Stimulated activated memory B cell treated with anti-CD40 and anti-IgM and Interleukin-4, amounts not matched to agents 10 μg/mL and 1 μg/mL and 100 μg/mL, for 72 hours (primary cell): ENCODE results near the gene RAB11B.
"Not testable (repeated sequence)": the region's sequence is repeated elsewhere in the genome, so short reads cannot be mapped to it uniquely, and the experiment has no call there.

Experiments
- ATAC-seq: fragments of 150-1000 bp; cut with Tn5 transposase; 2 replicates; pipeline ENCODE4 v1.10.0; 2021
- H3K27ac Mint-ChIP-seq: one replicate; pipeline ENCODE4 v1.8.0; 2022; ENCODE audit warnings: mild to moderate bottlenecking, mixed read lengths
- H3K27me3 Mint-ChIP-seq: one replicate; pipeline ENCODE4 v1.8.0; 2022; ENCODE audit warnings: mixed read lengths
- H3K36me3 Mint-ChIP-seq: one replicate; pipeline ENCODE4 v1.8.0; 2022; ENCODE audit warnings: mixed read lengths
- H3K4me1 Mint-ChIP-seq: one replicate; pipeline ENCODE4 v1.8.0; 2022; ENCODE audit warnings: mixed read lengths
- H3K4me3 Mint-ChIP-seq: one replicate; pipeline ENCODE4 v1.8.0; 2022; ENCODE audit warnings: mild to moderate bottlenecking, moderate library complexity, mixed read lengths
- H3K9me3 Mint-ChIP-seq: one replicate; pipeline ENCODE4 v1.8.0; 2022; ENCODE audit warnings: mixed read lengths

The RAB11B gene

GRCh38 chr19:8389891-8390616, at the start of gene RAB11B:
Gene RAB11B (plus strand): TSS chr19:8390360. CDS start chr19:8390417, 57 bp downstream.
- Mint-ChIP-seq H3K4me1 (peaks cover 36% of the 10 kb centered on the region), H3K4me3 (peak within 1 kb of the TSS; percentile 86), H3K9me3 (no peaks in the 10 kb centered on the region), H3K27ac (peak within 1 kb of the TSS; percentile 90), H3K27me3 (no peaks in the 10 kb centered on the region), H3K36me3 (peaks cover 10% of the 10 kb centered on the region)
- peak; percentile 96 for ATAC-seq

- H3K36me3 Mint-ChIP-seq, ATAC-seq, H3K9me3 Mint-ChIP-seq, H3K4me3 Mint-ChIP-seq, H3K27ac Mint-ChIP-seq: not testable (repeated sequence)
- peaks cover 21% of the 10 kb centered on the region for H3K4me1 Mint-ChIP-seq
- peaks cover 74% of the 10 kb centered on the region for H3K27me3 Mint-ChIP-seq
Observed at GRCh38 chr19:8341504-8341903, 48.7 kb upstream of the RAB11B start.

- Mint-ChIP-seq H3K4me3 (no peak overlapping the region), H3K27ac (no peak overlapping the region), H3K27me3 (peaks cover 66% of the 10 kb centered on the region), H3K4me1 (peaks cover 16% of the 10 kb centered on the region), H3K36me3 (no peaks in the 10 kb centered on the region), H3K9me3 (no peaks in the 10 kb centered on the region)
- no peak for ATAC-seq
Observed at GRCh38 chr19:8342316-8342683, 47.9 kb upstream of the RAB11B start.

GRCh38 chr19:8342684-8343482, 47.3 kb upstream of the RAB11B start, which contains the start of gene KANK3:
Gene KANK3 (minus strand): TSS chr19:8343262. CDS start chr19:8337828, 5,434 bp downstream.
- ATAC-seq: peak; percentile 98
- Mint-ChIP-seq H3K9me3 (no peaks in the 10 kb centered on the region), H3K27ac (no peak within 1 kb of the TSS), H3K4me3 (peak within 1 kb of the TSS; percentile 72), H3K36me3 (no peaks in the 10 kb centered on the region), H3K4me1 (peaks cover 16% of the 10 kb centered on the region), H3K27me3 (peaks cover 60% of the 10 kb centered on the region)

- Mint-ChIP-seq H3K27ac (no peak overlapping the region), H3K4me3 (peak overlapping the region; percentile 72)
Observed at GRCh38 chr19:8343483-8343844, 46.7 kb upstream of the RAB11B start.

GRCh38 chr19:8349629-8350372, 40.4 kb upstream of the RAB11B start:
- H3K36me3 Mint-ChIP-seq, ATAC-seq, H3K4me3 Mint-ChIP-seq, H3K27ac Mint-ChIP-seq, H3K4me1 Mint-ChIP-seq, H3K9me3 Mint-ChIP-seq: not testable (repeated sequence)
- H3K27me3 Mint-ChIP-seq: peaks cover 45% of the 10 kb centered on the region

More at GRCh38 chr19:8343483-8343844, 46.7 kb upstream of the RAB11B start:
- ATAC-seq: no peak
- Mint-ChIP-seq H3K36me3 (no peaks in the 10 kb centered on the region), H3K27me3 (peaks cover 54% of the 10 kb centered on the region), H3K4me1 (peaks cover 16% of the 10 kb centered on the region), H3K9me3 (no peaks in the 10 kb centered on the region)

- peaks cover 4% of the 10 kb centered on the region for H3K9me3 Mint-ChIP-seq
- no peak for ATAC-seq
- no peaks in the 10 kb centered on the region for H3K36me3 Mint-ChIP-seq
- peaks cover 7% of the 10 kb centered on the region for H3K4me1 Mint-ChIP-seq
- H3K27ac Mint-ChIP-seq: no peak overlapping the region
- H3K4me3 Mint-ChIP-seq: no peak overlapping the region
- peaks cover 45% of the 10 kb centered on the region for H3K27me3 Mint-ChIP-seq
Observed at GRCh38 chr19:8352134-8352827, 37.9 kb upstream of the RAB11B start.

GRCh38 chr19:8352845-8353244, 37.3 kb upstream of the RAB11B start:
- H3K4me3 Mint-ChIP-seq, H3K36me3 Mint-ChIP-seq, H3K4me1 Mint-ChIP-seq, H3K9me3 Mint-ChIP-seq, ATAC-seq, H3K27ac Mint-ChIP-seq: not testable (repeated sequence)
- peaks cover 45% of the 10 kb centered on the region for H3K27me3 Mint-ChIP-seq

GRCh38 chr19:8355631-8356402, 34.3 kb upstream of the RAB11B start:
- H3K4me1 Mint-ChIP-seq: peaks cover 7% of the 10 kb centered on the region
- H3K27ac Mint-ChIP-seq: no peak overlapping the region
- ATAC-seq: peak; percentile 43
- peaks cover 4% of the 10 kb centered on the region for H3K9me3 Mint-ChIP-seq
- no peaks in the 10 kb centered on the region for H3K36me3 Mint-ChIP-seq
- no peak overlapping the region for H3K4me3 Mint-ChIP-seq
- peaks cover 40% of the 10 kb centered on the region for H3K27me3 Mint-ChIP-seq

GRCh38 chr19:8357007-8357521, 33.1 kb upstream of the RAB11B start:
- Mint-ChIP-seq H3K27ac (no peak overlapping the region), H3K4me1 (peaks cover 4% of the 10 kb centered on the region), H3K4me3 (no peak overlapping the region), H3K9me3 (peaks cover 4% of the 10 kb centered on the region), H3K36me3 (no peaks in the 10 kb centered on the region), H3K27me3 (peaks cover 36% of the 10 kb centered on the region)
- no peak for ATAC-seq

GRCh38 chr19:8358948-8359347, 31.2 kb upstream of the RAB11B start:
- Mint-ChIP-seq H3K27me3 (peaks cover 43% of the 10 kb centered on the region), H3K4me3 (no peak overlapping the region), H3K36me3 (no peaks in the 10 kb centered on the region), H3K9me3 (peaks cover 4% of the 10 kb centered on the region), H3K27ac (no peak overlapping the region), H3K4me1 (peaks cover 10% of the 10 kb centered on the region)
- ATAC-seq: no peak

- Mint-ChIP-seq H3K27me3 (peaks cover 50% of the 10 kb centered on the region), H3K27ac (no peak overlapping the region), H3K4me3 (no peak overlapping the region), H3K36me3 (no peaks in the 10 kb centered on the region), H3K4me1 (peaks cover 16% of the 10 kb centered on the region), H3K9me3 (peaks cover 4% of the 10 kb centered on the region)
- no peak for ATAC-seq
Observed at GRCh38 chr19:8360196-8360595, 30.0 kb upstream of the RAB11B start.

- no peak overlapping the region for H3K4me3 Mint-ChIP-seq
- H3K27me3 Mint-ChIP-seq: peaks cover 69% of the 10 kb centered on the region
- no peaks in the 10 kb centered on the region for H3K9me3 Mint-ChIP-seq
- H3K36me3 Mint-ChIP-seq: no peaks in the 10 kb centered on the region
- H3K27ac Mint-ChIP-seq: no peak overlapping the region
- ATAC-seq: no peak
- H3K4me1 Mint-ChIP-seq: peaks cover 16% of the 10 kb centered on the region
Observed at GRCh38 chr19:8361921-8362793, 28.0 kb upstream of the RAB11B start.
